ENCODE data around the gene CARD6.
"Not testable (repeated sequence)": the region's sequence is repeated elsewhere in the genome, so short reads cannot be mapped to it uniquely, and the experiment has no call there.

The CARD6 gene

DNA sequence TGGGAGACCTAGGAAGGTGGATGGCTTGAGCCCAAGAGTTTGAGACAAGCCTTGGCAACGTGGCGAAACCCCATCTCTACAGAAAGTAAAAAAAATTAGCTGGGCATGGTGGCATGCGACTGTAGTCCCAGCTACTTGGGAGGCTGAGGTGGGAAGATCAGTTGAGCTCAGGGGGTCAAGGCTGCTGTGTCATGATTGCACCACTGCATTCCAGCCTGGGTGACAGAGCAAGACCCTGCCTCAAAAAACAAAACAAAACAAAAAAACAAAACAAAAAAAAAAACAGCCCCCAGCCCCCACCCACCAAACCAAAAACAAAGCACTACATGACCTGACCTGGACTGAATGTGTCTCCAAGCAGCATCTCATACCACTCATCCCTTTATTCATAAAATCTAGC is 34.8 kb downstream of the CARD6 start:
- DNase-seq, result no peak

DNA sequence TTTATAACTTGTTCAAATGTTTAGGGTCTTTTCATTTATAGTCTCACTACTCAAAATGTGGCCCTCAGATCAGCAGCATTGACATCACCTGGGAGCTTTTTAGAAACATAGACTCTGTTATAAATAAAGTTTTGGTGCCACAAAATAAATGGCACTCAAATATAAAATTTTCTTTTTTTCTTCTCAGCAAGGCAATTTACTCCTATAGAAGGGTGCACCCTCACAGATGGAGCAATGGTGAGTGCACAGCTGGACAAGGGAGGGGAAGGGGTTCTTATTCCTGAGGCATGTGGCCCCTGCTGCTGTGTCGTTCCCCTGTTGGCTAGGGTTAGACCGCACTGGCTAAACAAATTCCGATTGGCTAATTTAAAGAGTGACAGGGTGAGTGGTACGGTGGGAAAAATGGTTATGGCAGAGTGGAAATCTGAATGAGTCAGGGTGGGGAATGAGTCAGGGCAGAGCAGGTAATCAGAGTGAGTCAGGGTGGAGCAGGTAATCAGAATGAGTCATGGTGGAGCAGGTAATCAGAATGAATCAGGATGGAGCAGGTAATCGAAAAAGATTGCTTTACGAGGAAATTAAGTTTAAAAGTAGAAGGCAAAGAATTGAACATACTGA is 36.3 kb downstream of the CARD6 start:
- DNase-seq, result no peak

DNA sequence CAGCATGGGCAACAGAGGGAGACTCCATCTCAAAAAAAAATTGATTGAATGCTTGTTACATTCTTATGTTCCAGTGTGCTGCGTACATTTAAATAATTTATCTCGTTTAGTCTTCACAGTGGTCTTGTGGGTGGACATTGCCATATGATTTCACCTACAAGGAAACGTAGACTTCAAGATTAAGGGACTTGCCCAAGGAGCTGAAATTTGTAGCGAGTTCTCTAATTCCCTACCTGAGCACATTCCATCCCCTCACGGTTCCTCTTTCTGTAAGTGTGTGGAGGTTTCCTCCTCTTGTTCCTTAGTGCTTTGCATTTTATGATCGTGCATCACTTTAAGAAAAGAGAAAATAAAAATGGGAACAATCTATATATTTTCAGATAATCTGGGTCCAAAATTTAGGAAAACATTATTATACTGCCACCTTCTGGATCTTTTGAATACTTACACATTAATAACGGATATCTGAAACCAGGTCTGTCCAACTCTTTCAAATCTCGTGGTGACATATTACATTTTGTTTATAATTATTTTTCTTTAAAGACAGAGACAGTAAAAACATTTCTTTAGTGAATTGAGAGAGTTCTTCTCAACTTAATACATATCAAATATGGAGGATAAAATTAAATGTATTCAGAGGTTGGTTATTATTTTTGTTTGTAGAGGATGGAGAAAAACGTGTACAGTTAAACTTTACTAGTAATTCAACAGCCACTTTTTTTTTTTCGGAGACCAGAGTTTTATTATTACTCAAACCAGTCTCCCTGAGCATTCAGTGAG is 38.2 kb downstream of the CARD6 start:
- DNase-seq, result peak; percentile 34

DNA sequence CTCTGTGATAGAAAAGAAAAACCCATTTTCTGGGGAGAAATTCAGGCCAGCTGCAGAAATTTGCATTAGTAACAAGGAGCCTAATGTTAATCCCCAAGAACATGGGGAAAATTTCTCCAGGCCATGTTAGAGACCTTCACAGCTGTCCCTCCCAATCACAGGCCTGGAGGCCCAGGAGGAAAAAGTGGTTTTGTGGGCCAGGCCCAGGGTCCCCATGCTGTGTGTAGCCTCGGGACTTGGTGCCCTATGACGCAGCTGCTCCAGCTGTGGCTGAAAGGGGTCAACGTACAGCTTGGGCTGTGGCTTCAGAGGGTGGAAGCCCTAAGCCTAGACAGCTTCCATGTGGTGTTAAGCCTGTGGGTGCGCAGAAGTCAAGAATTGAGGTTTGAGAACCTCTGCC is 41.1 kb downstream of the CARD6 start:
- DNase-seq, result no peak

DNA sequence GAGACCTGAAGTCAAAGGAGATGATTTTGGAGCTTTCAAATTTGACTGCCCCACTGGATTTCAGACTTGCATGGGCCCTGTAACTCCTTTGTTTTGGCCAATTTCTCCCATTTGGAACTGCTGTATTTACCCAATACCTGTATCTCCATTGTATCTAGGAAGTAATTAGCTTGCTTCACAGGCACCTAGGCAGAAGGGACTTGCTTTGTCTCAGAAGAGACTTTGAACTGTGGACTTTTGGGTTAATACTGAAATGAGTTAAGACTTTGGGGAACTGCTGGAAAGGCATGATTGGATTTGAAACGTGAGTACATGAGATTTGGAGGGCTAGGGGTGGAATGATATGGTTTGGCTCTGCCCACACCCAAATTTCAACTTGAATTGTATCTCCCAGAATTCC is 41.9 kb downstream of the CARD6 start:
- DNase-seq, result not testable (repeated sequence)

DNA sequence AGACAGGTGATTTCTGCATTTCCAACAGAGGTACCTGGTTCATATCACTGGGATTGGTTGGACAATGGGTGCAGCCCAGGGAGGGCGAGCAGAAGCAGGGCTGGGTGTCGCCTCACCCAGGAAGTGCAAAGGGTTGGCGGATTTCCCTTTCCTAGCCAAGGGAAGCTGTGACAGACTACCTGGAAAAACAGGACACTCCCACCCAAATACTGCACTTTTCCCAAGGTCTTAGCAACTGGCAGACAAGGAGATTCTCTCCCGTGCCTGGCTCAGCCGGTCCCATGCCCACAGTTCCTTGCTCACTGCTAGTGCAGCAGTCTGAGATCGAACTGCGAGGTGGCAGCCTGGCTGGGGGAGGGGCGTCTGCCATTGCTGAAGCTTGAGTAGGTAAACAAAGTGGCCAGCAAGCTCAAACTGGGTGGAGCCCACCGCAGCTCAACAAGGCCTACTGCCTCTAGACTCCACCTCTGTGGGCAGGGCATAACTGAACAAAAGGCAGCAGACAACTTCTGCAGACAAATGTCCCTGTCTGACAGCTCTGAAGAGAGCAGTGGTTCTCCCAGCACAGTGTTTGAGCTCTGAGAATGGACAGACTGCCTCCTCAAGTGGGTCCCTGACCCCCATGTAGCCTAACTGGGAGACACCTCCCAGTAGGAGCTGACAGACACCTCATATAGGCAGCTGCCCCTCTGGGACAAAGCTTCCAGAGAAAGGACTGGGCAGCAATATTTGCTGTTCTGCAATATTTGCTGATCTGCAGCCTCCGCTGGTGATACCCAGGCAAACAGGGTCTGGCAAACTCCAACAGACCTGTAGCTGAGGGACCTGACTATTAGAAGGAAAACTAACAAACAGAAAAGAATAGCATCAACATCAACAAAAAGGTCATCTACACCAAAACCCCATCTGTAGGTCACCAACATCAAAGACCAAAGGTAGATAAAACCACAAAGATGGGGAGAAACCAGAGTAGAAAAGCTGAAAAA is 54.6 kb downstream of the CARD6 start:
- DNase-seq, result not testable (repeated sequence)

DNA sequence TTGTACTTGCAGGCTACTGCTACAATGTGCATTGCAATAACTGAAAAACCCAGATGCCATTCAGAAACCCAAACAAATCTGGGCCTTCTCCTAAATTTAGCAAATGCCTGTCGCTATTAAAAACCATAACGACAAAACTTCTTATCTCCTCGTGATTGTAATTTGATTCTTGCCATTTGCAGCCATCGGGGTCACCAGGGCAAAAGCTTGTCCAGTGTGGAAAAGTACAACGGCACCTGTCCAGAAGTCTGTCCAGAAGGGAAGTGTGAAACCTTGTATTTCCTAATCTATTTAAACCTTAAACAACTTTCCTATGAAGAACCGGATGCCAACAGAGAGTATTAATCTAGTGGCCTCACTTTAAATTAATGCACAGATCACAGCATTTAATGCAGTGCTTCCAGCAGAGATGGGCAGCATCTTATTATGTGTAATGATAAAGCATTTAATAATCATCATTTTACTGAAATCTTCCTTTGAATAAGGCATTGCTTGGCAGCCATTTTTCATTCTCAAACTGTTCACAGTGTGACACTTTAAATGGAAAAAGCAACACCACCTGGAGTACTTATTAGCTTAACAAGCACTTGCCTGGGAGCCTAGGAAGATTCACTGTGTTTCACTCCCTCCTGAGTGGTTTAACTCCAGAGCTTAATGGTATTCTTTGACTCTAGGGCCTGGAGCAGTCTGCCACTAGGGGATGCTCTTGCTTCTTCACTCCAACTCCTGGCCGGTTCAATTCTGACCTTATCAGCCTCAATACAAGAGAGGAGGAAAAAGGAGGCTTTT is 63.2 kb downstream of the CARD6 start:
- peak; percentile 67 for DNase-seq

DNA sequence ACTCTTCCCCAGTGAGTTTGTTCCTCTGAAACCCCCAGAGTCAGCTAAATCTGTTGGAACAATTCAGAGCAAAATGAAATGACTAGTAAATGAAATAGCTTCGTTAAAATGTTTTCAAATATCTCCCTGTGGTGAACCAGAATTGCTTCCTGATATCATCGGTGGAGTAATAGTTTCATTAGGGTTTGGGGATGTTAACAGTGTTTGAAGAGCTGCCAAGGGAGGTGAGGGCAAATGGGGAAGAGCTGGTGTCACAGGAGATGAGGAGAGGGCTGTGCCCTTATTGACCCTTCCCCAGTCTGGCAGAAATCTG is 63.8 kb downstream of the CARD6 start:
- no peak for DNase-seq

DNA sequence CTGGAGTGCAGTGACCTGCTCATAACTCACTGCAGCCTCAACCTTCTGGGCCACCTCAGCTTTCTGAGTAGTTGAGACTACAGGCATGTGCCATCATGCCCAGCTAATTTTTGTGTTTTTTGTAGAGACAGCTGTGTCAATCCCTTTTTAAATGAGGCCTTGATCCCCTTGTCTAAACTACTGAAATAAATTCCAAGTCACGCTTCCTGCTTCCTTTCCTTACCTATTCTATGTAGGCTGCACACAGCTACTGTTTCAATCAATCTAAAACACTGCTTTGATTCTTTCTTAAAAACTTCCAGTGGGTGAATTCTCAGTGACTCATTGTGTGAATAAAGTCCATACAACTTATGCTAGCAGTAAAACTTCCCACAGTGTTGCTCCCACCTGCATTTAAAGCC is 65.2 kb downstream of the CARD6 start:
- no peak for DNase-seq

DNA sequence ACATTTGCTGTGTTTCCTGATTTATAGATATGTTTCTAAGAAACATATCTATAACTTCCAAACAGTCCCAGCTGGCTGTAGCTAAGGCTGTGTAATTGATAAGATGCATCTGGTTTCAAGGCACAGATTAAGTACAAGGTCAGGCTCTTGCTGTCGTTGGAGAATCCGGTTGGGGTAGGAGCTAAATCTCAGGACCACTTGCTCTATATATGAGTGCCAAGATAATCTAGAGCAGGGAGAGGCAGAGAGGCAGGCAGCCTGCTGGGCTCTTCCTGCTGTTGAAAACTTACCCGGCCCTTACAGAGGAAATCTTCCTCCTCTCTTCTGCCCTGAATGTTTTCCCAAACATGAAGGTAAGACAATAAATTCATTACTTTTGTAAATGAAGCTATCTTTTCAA is 68.1 kb downstream of the CARD6 start, which contains the start of gene C7:
Gene C7 (plus strand): TSS at position 234 of the 400 bp plus-strand sequence. CDS start 114 bp downstream, at position 348.
- DNase-seq, result no peak

DNA sequence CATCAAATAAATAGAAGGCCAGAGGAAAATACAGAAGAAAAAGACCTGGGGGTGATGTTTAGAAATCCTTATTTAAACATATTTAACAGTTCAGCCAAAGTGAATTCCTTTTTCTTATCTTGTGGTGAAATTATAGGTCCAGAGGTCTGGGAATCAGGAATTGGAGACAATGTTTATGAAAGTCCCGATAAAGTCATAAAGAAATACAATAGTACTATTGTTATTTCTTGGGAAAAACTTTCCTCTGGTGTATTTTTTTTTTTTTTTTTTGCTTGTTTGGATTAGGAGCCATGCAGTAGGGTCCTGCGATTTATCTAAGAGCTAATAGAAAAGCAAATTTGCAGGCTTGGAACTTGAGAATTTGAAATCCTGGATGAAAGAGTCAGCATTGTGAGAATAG is 68.6 kb downstream of the CARD6 start:
- DNase-seq, result no peak

All from fibroblast of skin of scalp (primary cell).